PFSK-1 (cell line): ENCODE measurements around the gene FNBP1.

Experiments
- POLR2AphosphoS5 ChIP-seq: IDR thresholded peaks from 2 replicates; pipeline ENCODE4 v1.6.1; 2012; ENCODE audit warnings: low read depth, mild to moderate bottlenecking, control low read depth, low read length, moderate library complexity
- REST ChIP-seq, 2 experiments: IDR thresholded peaks; 2 replicates each; pipeline versions ENCODE4 v1.6.1 to v1.8.0; 2011 to 2012; ENCODE audit warnings: low read depth in 2 of 2, low read length in 2 of 2, control low read depth in 1 of 2, inconsistent platforms in 1 of 2, mild to moderate bottlenecking in 1 of 2, moderate library complexity in 1 of 2; ENCODE audit not compliant: insufficient read depth in 1 of 2
- SIN3A ChIP-seq: IDR thresholded peaks from 2 replicates; pipeline ENCODE4 v1.6.1; 2012; ENCODE audit warnings: mild to moderate bottlenecking, low read length, moderate library complexity, borderline replicate concordance; ENCODE audit not compliant: insufficient read depth

- TF ChIP-seq SIN3A (no peak), REST (IDR thresholded peaks at IDR 0.05; ENCODE audit: insufficient read depth in 1 of 2, low read depth in 2 of 2, low read length in 2 of 2) (no peak), POLR2AphosphoS5 (no peak)
These were observed 177.9 kb downstream of the FNBP1 start for GRCh38 chr9:129864991-129865647.
